Sigmoid colon (tissue), 7 donors: Measurements from ENCODE around the gene LIMK2. TPM values are rescaled to one million over a fixed set of nuclear protein-coding genes. Genes with fewer than 3 reads are reported as not detected.
A peak's percentile ranks its signal among the peaks of the same experiment; 100 is the strongest.

Experiments used
- DNase-seq: peaks from one replicate; pipeline ENCODE4 v3.0.0-alpha.2; 2019
- H3K27ac ChIP-seq, 4 donors: fragments of 200-600 bp; sonication (generic); one replicate each; pipeline ENCODE4 v1.5.1; 2016 to 2019; ENCODE audit warnings: mild to moderate bottlenecking in 1 of 4
- H3K27me3 ChIP-seq, 3 donors: fragments of 200-600 bp; sonication (generic); one replicate each; pipeline ENCODE4 v1.5.1; 2019; ENCODE audit warnings: mild to moderate bottlenecking in 1 of 3
- H3K36me3 ChIP-seq, 4 donors: fragments of 200-600 bp; sonication (generic); one replicate each; pipeline ENCODE4 v1.5.1; 2016 to 2019
- H3K4me1 ChIP-seq, 4 donors: fragments of 200-600 bp; sonication (generic); one replicate each; pipeline ENCODE4 v1.5.1; 2017 to 2019
- H3K4me3 ChIP-seq, 4 donors: fragments of 200-600 bp; sonication (generic); one replicate each; pipeline ENCODE4 v1.5.1; 2017 to 2019; ENCODE audit warnings: mild to moderate bottlenecking in 2 of 4, moderate library complexity in 1 of 4
- H3K9me3 ChIP-seq, 4 donors: fragments of 200-600 bp in 3 of 4; sonication (generic) in 3 of 4; one replicate each; pipeline versions ENCODE4 v1.5.1 to v1.6.1; 2013 to 2019
- EP300 ChIP-seq, 4 donors: sonication (generic); formaldehyde crosslinking; IDR thresholded peaks; one replicate each; pipeline ENCODE4 v1.6.1; 2017; ENCODE audit warnings: antibody characterized with exemption in 4 of 4
- POLR2A ChIP-seq, 2 donors: fragments of 450-650 bp; IDR thresholded peaks; one replicate each; pipeline ENCODE4 v1.6.1; 2016; ENCODE audit warnings: antibody characterized with exemption in 2 of 2, mild to moderate bottlenecking in 2 of 2, moderate library complexity in 2 of 2
- POLR2AphosphoS5 ChIP-seq, 4 donors: sonication (generic); formaldehyde crosslinking; IDR thresholded peaks; one replicate each; pipeline ENCODE4 v1.6.1; 2017; ENCODE audit warnings: antibody characterized with exemption in 4 of 4
- WGBS, 2 donors: extraction: QIAGEN DNeasy Blood & Tissue Kit; methylation state at CpG; one replicate each; pipeline ENCODE4 v1.1.7; 2013; 5-methylcytosine and 5-hydroxymethylcytosine counted together
- intact Hi-C: fragments of 100-400 bp; cut with DNase I; formaldehyde crosslinking; loops from one replicate; pipeline ENCODE4 v1.15.1; 2023
- polyA plus RNA-seq, 3 donors: library from polyadenylated mRNA; stranded (reverse); fragments of 200-250 nt; gene quantifications; one replicate each; pipeline ENCODE4 v1.2.3, GENCODE V29; 2013
- total RNA-seq, 4 donors: library from RNA; depleted of rRNA; stranded (reverse); fragments of >200 nt; gene quantifications; one replicate each; pipeline ENCODE4 v1.1.0, GENCODE V29; 2016
- TF ChIP-seq, protein P1 (sequence below), 4 experiments: fragments of 450-650 bp in 3 of 4; fragments of 200-600 bp in 1 of 4; IDR thresholded peaks; one replicate each; pipeline ENCODE4 v1.5.1; 2016 to 2019; ENCODE audit warnings: antibody characterized with exemption in 4 of 4, mild to moderate bottlenecking in 3 of 4, moderate library complexity in 2 of 4
- donor health status: healthy with polysubstance abuse.
- donor health status: Bipolar disorder and iron deficiency.
- donor health status: healthy.

Gene LIMK2
- total and polyA plus RNA-seq, 7 donors, result 10.3 to 58.7 (median 20.8) TPM

DNA sequence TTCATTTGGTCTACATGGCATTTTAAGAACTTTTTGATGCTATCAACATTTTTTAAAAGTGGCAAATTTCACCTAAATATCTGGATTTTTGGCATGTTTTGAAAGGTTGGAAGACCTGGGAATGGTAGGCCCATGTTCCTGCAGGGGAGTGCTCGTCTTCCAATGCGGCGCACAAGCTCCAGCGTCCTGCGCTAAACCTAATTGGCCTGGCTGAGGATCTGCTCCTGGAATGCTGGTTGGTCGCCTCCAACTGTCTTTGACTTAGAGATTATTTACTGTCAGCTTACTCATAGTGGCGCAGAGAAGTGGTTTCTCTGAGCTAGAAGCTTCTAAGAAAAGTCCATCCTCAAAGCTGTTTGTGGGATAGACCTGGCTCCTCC, 626 bp upstream of the LIMK2 start:
- TF ChIP-seq POLR2A (IDR thresholded peaks at IDR 0.05) (no peak), EP300 (IDR thresholded peaks at IDR 0.05) (no peak), POLR2AphosphoS5 (IDR thresholded peaks at IDR 0.05) (no peak)
- TF ChIP-seq, protein P1, sequence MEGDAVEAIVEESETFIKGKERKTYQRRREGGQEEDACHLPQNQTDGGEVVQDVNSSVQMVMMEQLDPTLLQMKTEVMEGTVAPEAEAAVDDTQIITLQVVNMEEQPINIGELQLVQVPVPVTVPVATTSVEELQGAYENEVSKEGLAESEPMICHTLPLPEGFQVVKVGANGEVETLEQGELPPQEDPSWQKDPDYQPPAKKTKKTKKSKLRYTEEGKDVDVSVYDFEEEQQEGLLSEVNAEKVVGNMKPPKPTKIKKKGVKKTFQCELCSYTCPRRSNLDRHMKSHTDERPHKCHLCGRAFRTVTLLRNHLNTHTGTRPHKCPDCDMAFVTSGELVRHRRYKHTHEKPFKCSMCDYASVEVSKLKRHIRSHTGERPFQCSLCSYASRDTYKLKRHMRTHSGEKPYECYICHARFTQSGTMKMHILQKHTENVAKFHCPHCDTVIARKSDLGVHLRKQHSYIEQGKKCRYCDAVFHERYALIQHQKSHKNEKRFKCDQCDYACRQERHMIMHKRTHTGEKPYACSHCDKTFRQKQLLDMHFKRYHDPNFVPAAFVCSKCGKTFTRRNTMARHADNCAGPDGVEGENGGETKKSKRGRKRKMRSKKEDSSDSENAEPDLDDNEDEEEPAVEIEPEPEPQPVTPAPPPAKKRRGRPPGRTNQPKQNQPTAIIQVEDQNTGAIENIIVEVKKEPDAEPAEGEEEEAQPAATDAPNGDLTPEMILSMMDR (IDR thresholded peaks at IDR 0.05), result no peak
- intact Hi-C loops, result loop anchor here (5.0 kb wide), 2 partner anchors 49 to 61 kb away; partner anchors contain the start of gene RNF185
- Histone ChIP-seq H3K36me3 (peaks cover 0 to 7% (median 0%) of the 10 kb centered on the region in 4 donors), H3K27ac (peak overlapping the region; percentile 73 to 85 (median 78)), H3K4me1 (peaks cover 0 to 25% (median 17%) of the 10 kb centered on the region in 4 donors), H3K4me3 (peak overlapping the region in 3 of 4 donors; percentile 66 to 94 (median 75)), H3K9me3 (no peaks in the 10 kb centered on the region), H3K27me3 (no peaks in the 10 kb centered on the region)
- 75 to 80% methylated on average over 7 of the region's 7 CpGs for WGBS, 2 donors
- DNase-seq, result no peak

DNA sequence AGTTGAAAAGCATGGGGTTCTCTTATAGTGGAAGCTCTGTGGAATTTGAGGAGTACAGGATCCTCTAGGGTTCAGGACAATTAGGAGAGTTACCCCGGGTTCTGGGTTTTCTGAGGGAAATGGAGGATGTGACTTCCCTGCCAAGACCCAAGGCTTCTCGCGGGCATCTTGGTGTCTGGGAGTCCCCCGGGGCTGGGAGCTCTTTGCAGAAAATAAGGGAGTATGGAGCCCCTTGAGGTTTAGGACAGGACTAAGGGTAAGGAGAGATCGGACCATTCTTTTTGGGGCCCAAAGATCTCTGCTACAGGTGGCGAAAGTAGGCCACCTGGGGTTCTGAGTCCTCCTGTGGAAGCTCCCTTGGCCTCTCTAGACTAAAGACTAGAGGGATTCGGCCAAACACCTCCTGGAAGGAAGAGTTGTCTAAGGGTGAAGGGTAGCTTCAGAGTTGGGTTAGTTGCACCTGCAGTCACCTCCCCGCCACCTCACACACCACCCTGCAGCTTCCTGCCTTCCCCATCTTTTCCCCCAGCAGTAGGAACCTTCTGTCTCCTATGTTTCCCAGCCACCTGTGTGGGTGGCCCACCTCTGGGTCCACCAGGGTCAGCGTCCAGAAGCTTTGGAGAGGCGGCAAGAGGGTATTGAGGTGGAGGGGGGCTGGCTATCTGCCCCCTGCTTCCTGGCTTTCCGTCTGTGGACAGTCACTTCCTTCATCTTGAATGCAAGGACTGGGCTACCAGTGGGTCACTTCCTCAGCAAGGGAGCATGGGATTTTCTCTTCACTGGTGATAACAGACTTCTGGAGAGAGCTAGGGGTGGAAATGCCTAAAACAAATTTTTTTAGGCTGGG, 908 bp downstream of the LIMK2 start:
- H3K36me3 ChIP-seq, result no peaks in the 10 kb centered on the region
- H3K4me3 ChIP-seq, result peak overlapping the region; percentile 66 to 94 (median 74)
- no peak for DNase-seq
- no peak for TF ChIP-seq EP300 (IDR thresholded peaks at IDR 0.05)
- TF ChIP-seq POLR2A (IDR thresholded peaks at IDR 0.05), result no peak
- TF ChIP-seq POLR2AphosphoS5 (IDR thresholded peaks at IDR 0.05), result no peak
- TF ChIP-seq, protein P1 (IDR thresholded peaks at IDR 0.05), result no peak
- WGBS, 2 donors, result 6 to 23% methylated on average over 11 of the region's 11 CpGs
- intact Hi-C loops, result loop anchor here (1.0 to 5.0 kb wide), 4 partner anchors 18 to 100 kb away; partner anchors contain the start of gene RNF185
- peak overlapping the region; percentile 73 to 85 (median 78) for H3K27ac ChIP-seq
- no peaks in the 10 kb centered on the region for H3K27me3 ChIP-seq
- H3K9me3 ChIP-seq, result no peaks in the 10 kb centered on the region
- peaks cover 0 to 25% (median 17%) of the 10 kb centered on the region in 4 donors for H3K4me1 ChIP-seq

DNA sequence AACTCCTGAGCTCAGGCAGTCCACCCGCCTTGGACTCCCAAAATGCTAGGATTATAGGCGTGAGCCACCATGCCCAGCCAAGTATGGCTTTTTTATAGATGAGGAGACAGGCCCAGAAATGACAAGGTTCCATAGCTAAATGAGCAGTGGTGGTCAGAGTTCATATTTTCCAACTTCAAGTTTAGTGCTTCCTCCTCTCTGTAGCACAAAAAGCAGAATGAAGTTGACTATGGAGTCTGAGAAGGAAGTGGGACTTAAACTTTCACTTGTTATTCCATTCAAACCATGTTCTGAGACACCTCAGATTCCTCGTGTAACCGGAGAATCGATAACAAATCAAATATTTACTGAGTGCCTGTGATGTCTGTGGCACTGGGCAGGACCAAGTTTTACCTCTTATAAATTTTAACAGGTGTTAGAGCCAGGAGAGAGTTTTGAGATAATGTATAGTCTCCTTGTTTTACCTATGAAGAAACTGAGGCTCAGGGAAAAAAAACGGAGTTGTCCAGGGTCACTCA, 3.0 kb downstream of the LIMK2 start:
- intact Hi-C loops, result no loop called here
- Histone ChIP-seq H3K9me3 (no peaks in the 10 kb centered on the region), H3K4me1 (peaks cover 0 to 25% (median 17%) of the 10 kb centered on the region in 4 donors), H3K4me3 (no peak overlapping the region), H3K27ac (no peak overlapping the region), H3K36me3 (no peaks in the 10 kb centered on the region), H3K27me3 (no peaks in the 10 kb centered on the region)
- DNase-seq, result no peak
- 22 to 71% methylated on average over 6 of the region's 6 CpGs for WGBS, 2 donors
- TF ChIP-seq POLR2A (IDR thresholded peaks at IDR 0.05), result no peak
- TF ChIP-seq POLR2AphosphoS5 (IDR thresholded peaks at IDR 0.05), result no peak
- TF ChIP-seq, protein P1 (IDR thresholded peaks at IDR 0.05), result no peak
- no peak for TF ChIP-seq EP300 (IDR thresholded peaks at IDR 0.05)

DNA sequence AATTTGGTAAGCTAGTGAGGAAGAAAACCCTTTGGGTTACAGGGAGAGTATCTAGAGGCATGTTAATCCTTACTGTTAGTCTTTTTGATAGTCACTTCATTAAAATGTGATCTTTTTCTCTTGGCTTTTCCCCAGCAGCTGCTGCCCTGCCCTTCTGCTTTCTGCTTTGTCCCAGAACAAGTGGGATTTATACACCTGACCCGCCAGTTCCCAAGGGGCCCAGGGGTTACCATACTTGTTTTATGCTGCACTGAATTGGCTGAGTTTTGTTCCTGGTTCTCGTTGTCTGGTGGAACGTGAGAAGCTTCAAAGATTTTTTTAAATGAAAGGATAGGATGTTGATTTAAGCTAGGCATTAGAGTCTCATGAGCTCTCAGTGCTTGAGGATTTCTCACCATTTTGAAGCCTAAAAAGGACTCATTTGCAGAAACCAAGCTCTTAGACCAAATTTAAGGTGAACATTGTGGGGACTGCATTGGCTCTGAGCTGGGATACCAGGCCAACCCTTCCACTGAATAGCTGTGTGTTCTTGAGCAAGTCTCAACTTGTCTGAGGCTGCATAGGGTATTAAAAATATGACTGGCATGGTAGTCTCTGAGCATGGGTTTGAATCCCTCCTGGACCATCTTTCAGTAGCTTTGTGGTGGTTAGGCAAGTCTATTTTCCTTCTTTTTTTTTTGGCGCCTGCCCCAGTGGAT, 6.6 kb downstream of the LIMK2 start:
- WGBS, 2 donors, result 22 to 55% methylated on average over 4 of the region's 4 CpGs
- peak overlapping the region in 3 of 4 donors; percentile 30 to 64 (median 53) for H3K27ac ChIP-seq
- TF ChIP-seq, protein P1 (IDR thresholded peaks at IDR 0.05), result no peak
- TF ChIP-seq POLR2A (IDR thresholded peaks at IDR 0.05), result no peak
- no peak for TF ChIP-seq EP300 (IDR thresholded peaks at IDR 0.05)
- no peak for TF ChIP-seq POLR2AphosphoS5 (IDR thresholded peaks at IDR 0.05)

More for the DNA sequence above, 6.6 kb downstream of the LIMK2 start:
- peaks cover 0 to 10% (median 0%) of the 10 kb centered on the region in 4 donors for H3K4me1 ChIP-seq
- no peak overlapping the region for H3K4me3 ChIP-seq
- no peaks in the 10 kb centered on the region for H3K27me3 ChIP-seq
- DNase-seq, result no peak
- intact Hi-C loops, result no loop called here
- H3K36me3 ChIP-seq, result no peaks in the 10 kb centered on the region
- no peaks in the 10 kb centered on the region for H3K9me3 ChIP-seq
